Activated CD4-positive, alpha-beta T cell treated with anti-CD3 and anti-CD28 coated beads, Interleukin-2, amount 50 U/mL, for 1 hour (primary cell): ENCODE results near the gene UGT2B15.
"Not testable (repeated sequence)": the region's sequence is repeated elsewhere in the genome, so short reads cannot be mapped to it uniquely, and the experiment has no call there.

Experiments used
- DNase-seq: peaks from one replicate; pipeline ENCODE4 v3.0.0-alpha.2; 2020

UGT2B15 gene

DNA sequence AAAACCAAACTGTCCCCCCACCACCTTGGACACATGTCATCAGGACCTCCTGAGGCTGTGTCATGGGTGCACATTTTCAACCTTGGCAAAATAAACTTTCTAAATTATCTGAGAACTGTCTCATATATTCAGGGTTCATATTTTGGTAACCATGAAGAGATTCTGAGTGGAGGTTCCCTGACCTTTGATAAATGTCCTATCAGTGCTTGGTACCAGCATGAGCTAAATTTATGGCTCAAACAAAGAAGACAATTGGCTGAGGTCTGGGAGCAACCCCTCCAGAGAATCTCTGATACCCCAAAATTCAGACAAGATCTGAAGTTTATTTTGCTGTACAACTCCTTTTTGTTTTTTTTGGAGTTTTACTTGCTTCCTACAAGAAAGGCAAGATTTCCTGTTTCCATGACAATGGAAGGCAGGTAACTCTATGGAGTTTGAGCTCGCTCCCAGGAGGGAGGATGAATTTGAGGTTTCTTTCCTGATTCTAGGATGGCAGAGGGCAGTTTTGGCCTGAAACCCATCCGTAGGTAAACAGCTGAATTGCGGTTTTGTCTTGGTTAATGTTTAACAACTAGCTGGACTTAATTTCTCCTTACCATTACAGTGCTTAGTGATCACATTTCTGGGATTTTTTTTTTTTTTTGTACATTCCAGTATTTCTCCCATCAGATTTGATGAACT, 14.5 kb downstream of the UGT2B15 start:
- DNase-seq: no peak

DNA sequence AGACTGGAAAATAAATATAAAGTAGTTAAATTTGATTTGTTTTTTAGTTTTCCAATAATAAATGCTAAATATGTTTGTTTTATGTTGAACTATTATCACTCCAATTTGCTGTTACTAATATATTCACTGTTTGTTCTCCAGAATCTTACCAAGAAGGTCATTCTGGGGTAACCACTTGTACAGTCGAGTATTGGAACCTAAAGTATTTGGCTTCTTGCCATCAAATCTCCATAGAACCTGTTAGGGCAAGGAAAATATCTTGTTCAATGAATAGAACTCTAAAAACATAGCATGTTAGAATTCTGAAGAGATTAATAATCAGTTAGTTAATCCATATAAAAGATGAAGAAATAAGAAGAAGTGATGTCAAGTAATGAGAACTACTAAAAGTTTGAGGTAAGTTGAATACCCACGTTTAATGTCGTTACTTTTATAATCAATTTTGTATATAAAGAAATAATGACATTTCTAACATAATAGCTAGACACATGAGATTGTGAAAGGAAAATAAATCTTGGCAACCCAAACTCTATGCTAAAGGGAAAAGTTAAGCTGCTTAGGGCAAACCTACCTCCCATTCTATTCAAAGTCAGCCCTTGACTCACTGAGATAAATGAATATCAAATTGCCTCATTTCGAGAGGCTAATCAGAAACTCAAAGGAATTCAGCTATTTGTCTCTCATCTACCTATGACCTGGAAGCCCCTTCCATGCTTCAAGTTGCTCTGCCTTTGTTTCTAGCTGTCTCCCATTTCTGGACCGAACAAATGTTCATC, 15.3 kb downstream of the UGT2B15 start:
- no peak for DNase-seq

DNA sequence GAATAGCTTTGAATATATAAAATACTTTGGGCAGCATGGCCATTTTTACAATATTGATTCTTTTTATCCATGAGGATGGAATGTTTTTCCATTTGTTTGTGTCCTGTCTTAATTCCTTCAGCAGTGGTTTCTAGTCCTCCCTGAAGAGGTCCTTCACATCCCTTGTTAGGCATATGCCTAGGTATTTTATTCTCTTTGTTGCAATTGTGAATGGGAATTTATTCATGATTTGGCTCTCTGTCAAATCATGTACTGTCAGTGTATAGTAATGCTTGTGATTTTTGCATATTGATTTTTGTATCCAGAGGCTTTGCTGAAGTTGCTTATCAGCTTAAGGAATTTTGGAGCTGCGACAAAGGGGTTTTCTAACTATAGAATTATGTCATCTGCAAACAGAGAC, 18.5 kb downstream of the UGT2B15 start:
- no peak for DNase-seq

DNA sequence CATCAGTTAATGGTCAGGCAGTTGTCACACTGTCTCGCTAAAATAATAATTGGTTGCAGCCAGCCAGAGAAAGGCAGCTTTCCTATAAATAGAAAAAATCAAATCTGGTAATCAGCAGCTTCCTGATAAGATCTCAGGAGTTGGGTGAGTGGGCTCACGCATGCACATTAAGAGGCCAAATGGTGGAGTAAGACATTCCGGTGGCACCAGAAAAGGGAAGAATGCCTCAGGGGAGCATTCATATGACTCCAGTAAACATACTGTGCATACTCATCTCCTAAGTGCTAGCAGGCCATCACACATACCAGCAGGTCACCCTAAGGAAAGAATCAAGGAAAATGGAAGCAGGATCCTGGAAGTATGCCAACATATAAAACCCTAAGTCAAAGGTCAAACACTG, 40.1 kb downstream of the UGT2B15 start:
- DNase-seq: no peak

DNA sequence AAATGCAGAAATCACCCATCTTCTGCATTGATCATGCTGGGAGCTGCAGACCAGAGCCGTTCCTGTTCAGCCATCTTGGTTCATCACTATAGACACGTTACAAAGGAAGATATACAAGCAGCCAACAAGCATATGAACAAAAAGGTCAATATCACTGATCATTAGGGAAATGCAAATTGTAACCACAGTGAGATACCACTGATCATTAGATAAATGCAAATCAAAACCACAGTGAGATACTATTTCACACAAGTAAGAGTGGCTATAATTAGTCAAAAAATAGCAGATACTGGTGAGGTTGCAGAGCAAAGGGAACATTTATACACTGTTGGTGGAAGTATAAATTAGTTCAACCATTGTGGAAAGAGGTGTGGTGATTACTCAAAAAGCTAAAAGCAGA, 47.7 kb downstream of the UGT2B15 start:
- DNase-seq: not testable (repeated sequence)

DNA sequence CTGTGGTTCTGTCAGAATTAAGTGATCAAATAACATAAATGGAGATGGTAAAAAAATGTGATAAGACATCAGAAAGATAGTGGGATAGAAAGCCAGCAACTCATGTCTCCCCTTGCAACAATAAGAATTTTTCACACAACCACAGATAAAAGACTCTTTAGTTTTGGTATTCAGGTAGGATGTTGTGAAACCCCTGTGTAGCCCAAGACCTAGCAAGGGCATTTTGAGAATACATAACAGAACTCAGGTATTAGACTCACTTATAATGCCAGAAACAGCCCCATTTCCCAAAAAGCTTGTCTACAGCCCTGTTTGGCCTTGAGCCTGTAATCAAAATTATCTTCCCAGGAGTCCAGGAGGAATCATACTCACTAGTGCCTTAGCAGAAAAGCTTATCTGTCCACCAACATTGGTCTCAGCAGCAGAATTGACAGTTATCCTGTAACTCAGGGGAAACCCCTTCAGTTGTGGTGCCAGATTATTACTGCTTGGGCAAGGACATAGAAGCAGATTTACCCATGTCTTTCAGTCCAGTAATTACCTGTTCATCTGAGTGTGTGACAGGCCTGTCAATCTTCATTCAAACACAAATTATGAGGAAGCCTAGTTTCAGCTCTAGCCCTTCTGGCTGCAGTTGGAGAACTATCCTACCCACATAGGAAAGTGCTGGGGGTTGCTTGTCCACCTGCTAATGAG, 53.3 kb downstream of the UGT2B15 start:
- no peak for DNase-seq

DNA sequence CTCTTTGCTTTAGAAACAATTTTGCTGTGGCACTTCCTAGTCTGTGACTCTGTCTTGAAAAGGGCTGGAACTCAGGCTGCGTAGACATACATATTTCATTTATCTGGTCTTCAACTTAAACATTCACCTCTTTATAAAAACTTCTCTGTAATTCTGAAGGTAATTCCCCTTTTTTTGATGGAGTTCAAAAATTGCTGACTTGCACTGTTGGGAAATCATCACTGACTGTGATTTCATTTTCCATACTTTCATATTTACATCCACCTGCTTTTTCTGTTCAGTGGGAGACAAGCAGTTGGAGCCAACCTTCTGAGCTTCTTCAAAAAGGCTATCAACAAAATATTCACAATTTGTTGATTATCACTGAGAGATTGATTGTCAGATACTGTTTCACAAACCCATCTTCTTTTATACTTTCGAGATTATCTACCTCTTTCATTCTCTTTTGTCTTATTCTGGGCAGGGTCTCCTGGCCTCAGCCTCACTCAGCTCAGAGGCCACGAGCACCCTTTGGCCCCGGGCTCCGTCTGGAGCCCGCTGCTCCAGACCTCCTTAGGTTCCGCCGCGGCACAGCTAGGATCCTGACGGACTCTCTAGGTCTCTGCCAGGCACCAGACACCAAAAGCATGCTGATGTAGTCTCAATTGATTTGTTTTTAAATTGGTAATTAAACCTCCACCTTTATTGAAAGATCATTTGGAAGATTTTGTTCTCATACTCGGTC, 54.6 kb downstream of the UGT2B15 start:
- no peak for DNase-seq

DNA sequence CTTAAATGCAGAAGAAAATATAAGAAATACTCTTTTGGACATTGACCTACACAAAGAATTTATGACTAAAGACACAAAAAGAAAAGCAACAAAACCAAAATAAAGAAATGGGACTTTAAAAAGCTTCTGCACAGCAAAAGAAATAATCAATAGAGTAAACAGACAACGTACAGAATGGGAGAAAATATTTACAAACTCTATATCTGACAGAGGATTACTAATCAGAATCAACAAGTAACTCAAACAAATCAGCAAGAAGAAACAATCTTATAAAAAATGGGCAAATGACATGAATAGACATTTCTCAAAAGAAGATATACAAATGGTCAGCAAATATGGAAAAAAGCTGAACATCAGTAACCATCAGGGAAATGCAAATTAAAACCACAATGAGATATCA, 56.7 kb downstream of the UGT2B15 start:
- no peak for DNase-seq

DNA sequence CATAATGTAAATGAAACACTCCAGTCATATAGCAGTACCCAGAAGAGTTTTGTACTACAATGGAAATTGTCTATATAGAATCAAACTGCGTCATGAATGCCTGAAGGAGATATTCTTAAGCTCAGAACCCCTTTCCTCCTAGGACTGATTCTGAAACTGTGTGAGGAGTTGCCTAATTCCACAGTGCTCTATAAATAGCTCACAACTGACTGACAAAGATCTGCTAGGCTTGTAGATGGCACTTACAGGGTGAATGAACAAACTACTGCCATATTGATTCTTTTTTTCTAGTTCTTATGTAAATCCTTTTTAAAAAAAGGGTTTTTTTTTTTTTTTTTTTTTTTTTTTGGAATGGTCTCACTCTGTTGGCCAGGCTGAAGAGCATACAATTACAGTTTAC, 64.2 kb downstream of the UGT2B15 start:
- DNase-seq: no peak

DNA sequence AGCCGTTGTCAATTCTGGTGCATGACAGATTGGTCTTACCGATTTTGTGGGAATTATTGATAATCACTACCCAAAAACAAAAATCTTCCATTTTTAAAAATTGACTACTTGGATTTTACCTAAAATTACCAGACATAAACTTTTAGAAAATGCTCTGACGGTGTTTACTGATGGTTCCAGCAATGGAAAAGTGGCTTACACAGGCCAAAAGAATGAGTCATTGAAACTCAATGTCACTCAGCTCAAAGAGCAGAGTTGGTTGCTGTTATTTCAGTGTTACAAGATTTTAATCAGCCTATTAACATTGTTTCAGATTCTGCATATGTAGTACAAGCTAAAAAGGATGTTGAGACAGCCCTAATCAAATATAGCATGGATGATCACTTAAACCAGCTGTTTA, 71.3 kb downstream of the UGT2B15 start:
- no peak for DNase-seq

DNA sequence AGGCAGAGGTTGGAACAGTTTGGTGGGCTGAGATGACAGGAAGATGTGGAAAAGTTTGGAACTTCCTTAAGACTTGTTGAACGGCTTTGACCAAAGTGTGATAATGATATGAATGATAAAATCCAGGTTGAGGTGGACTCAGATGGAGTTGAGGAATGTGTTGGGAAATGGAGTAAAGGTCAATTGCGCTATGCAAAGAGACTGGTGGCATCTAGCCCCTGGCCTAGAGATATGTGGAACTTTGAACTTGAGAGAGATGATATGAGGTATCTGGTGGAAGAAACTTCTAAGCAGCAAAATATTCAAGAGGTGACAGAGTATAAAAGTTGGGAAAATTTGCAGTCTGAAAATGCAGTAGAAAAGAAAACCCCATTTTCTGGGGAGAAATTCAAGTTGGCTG, 73.0 kb downstream of the UGT2B15 start:
- no peak for DNase-seq
